Psoas muscle (tissue), 8 donors: ENCODE measurements around the gene MAP1LC3B2. TPM values are rescaled to one million over a fixed set of nuclear protein-coding genes. Genes with fewer than 3 reads are reported as not detected.
"Not testable (repeated sequence)": the region's sequence is repeated elsewhere in the genome, so short reads cannot be mapped to it uniquely, and the experiment has no call there.

Experiments
- ATAC-seq, 4 donors: fragments of 200-7000 bp; cut with Tn5 transposase; one replicate each; pipeline ENCODE4 v1.9.1; 2020; ENCODE audit warnings: moderate library complexity in 3 of 4, mild to moderate bottlenecking in 2 of 4
- DNase-seq, 2 donors: peaks; one replicate each; pipeline ENCODE4 v3.0.0-alpha.2; 2020
- H3K27ac ChIP-seq: fragments of 200-600 bp; one replicate; pipeline ENCODE4 v1.8.0; 2022
- H3K27me3 ChIP-seq, 3 donors: fragments of 200-600 bp in 1 of 3; one replicate each; pipeline versions ENCODE4 v1.6.1 to v1.8.0; 2013 to 2022; ENCODE audit warnings: low read length in 2 of 3, mild to moderate bottlenecking in 2 of 3, moderate library complexity in 1 of 3; ENCODE audit not compliant: insufficient read depth in 3 of 3
- H3K36me3 ChIP-seq, 2 donors: fragments of 200-600 bp in 1 of 2; one replicate each; pipeline versions ENCODE4 v1.6.1 to v1.8.0; 2013 to 2022; ENCODE audit warnings: low read depth in 1 of 2, mild to moderate bottlenecking in 1 of 2, moderate library complexity in 1 of 2; ENCODE audit not compliant: insufficient read depth in 1 of 2
- H3K4me1 ChIP-seq: fragments of 200-600 bp; one replicate; pipeline ENCODE4 v1.8.0; 2022
- H3K4me3 ChIP-seq: fragments of 200-600 bp; one replicate; pipeline ENCODE4 v1.8.0; 2022; ENCODE audit warnings: mild to moderate bottlenecking
- H3K9me3 ChIP-seq: fragments of 200-600 bp; one replicate; pipeline ENCODE4 v1.8.0; 2022
- WGBS, 3 donors: extraction: QIAGEN DNeasy Blood & Tissue Kit; methylation state at CpG; one replicate each; pipeline versions ENCODE4 v1.1.6 to v1.1.7; 2013; 5-methylcytosine and 5-hydroxymethylcytosine counted together
- intact Hi-C, 2 donors: fragments of 100-400 bp; cut with DNase I; formaldehyde crosslinking; loops; one replicate each; pipeline versions ENCODE4 v1.11.0 to v1.14.2; 2022
- polyA plus RNA-seq, 3 donors: library from polyadenylated mRNA; stranded (reverse); fragments of 200-250 nt; gene quantifications; one replicate each; pipeline ENCODE4 v1.2.3, GENCODE V29; 2013
- total RNA-seq, 4 donors: library from RNA; stranded (reverse); fragmentation: NEBNext Ultra II Directional in 2 of 4; extraction: Animal tissue kit (Norgen Biotek cat#: 25700) in 2 of 4; gene quantifications; one replicate each; pipeline versions ENCODE4 v1.2.1 to v1.2.4, GENCODE V29; 2021 to 2023
- TF ChIP-seq, protein P1 (sequence below): fragments of 200-600 bp; IDR thresholded peaks from one replicate; pipeline ENCODE4 v1.8.0; 2022; ENCODE audit warnings: antibody characterized with exemption
- donor health status: healthy with polysubstance abuse.
- donor health status: DM: no; HTN: no; CAD: no; lungs with moderate emphysema.
- donor health status: Bipolar disorder and iron deficiency.
- donor health status: healthy.
- donor health status: DM: yes; HTN: yes; CAD: no.
- donor health status: DM: no; HTN: no; CAD: no.
- donor health status: DM: no; HTN: no; CAD: no.
- donor health status: DM: yes; HTN: yes; CAD: no.

Gene MAP1LC3B2
- total and polyA plus RNA-seq, 7 donors: 1.4 to 9.2 (median 2.3) TPM

DNA sequence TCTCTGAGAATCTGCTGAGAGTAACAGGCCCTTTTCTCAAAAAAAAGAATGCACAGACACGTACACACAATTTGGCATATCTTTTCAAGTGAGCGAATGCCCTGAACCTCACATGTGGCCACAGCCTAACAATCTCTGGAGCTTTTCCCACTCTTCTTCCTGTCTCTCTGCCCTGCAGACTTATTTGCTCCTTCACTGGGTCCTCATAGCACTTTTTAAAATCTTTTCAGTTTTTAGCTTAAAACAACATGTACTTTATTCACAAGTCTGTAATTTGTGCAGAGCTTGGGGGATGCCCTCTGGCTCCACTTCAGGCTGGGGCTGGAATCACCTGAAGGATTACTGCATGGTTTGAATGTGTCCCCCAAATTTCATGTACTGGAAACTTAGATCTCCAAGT, 9.0 kb downstream of the MAP1LC3B2 start:
- Histone ChIP-seq H3K9me3 (no peaks in the 10 kb centered on the region), H3K4me1 (no peaks in the 10 kb centered on the region), H3K27me3 (no peaks in the 10 kb centered on the region), H3K27ac (no peak overlapping the region), H3K4me3 (no peak overlapping the region), H3K36me3 (no peaks in the 10 kb centered on the region)
- intact Hi-C loops: no loop called here
- ATAC-seq: no peak
- 73 to 76% (median 73%) methylated on average over 2 of the region's 2 CpGs for WGBS, 3 donors
- TF ChIP-seq, protein P1, sequence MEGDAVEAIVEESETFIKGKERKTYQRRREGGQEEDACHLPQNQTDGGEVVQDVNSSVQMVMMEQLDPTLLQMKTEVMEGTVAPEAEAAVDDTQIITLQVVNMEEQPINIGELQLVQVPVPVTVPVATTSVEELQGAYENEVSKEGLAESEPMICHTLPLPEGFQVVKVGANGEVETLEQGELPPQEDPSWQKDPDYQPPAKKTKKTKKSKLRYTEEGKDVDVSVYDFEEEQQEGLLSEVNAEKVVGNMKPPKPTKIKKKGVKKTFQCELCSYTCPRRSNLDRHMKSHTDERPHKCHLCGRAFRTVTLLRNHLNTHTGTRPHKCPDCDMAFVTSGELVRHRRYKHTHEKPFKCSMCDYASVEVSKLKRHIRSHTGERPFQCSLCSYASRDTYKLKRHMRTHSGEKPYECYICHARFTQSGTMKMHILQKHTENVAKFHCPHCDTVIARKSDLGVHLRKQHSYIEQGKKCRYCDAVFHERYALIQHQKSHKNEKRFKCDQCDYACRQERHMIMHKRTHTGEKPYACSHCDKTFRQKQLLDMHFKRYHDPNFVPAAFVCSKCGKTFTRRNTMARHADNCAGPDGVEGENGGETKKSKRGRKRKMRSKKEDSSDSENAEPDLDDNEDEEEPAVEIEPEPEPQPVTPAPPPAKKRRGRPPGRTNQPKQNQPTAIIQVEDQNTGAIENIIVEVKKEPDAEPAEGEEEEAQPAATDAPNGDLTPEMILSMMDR: no peak
- no peak for DNase-seq

DNA sequence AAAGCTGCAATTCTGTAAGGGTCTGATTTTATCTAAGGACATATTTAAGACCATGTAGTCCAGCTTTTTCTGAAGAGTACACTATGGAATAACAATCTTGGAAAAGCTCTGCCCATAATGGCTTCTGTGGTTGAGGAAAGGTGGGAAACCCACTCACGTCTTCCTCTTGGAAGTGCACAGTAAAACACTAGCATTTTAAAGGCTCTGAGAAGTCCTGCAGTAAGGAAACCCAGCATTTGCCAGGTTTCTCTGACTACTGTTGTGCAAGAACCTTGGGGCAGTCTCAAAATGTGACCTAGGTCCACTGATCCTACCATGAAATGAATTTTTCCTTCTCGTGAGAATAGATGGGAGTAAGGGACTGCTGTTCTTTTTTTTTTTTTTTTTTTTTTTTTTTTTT, 11.9 kb downstream of the MAP1LC3B2 start:
- no peaks in the 10 kb centered on the region for H3K9me3 ChIP-seq
- no peaks in the 10 kb centered on the region for H3K27me3 ChIP-seq
- H3K36me3 ChIP-seq: no peaks in the 10 kb centered on the region
- H3K4me1 ChIP-seq: no peaks in the 10 kb centered on the region
- TF ChIP-seq, protein P1: no peak
- no peak overlapping the region for H3K4me3 ChIP-seq
- WGBS, 3 donors: 70 to 74% (median 74%) methylated on average over 2 of the region's 2 CpGs
- intact Hi-C loops: no loop called here
- no peak for DNase-seq
- no peak for ATAC-seq
- H3K27ac ChIP-seq: no peak overlapping the region

DNA sequence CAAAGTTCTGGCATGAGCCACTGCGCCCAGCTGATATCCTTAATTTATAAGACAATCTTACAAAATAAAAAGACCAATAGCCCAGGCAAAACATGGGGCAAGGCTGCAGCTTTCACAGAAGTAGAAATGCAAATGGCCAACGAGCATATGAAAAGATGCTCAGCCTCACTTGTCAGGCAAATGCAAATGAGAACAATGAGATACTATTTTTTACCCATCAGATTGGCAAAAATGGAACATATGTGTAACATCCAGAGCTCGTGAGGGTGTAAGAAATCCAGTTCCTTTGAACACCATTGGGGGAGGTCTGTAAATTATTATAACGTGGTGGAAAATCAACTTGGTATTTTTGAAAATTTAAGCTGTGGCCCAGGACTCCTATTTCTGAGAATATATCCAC, 14.6 kb downstream of the MAP1LC3B2 start:
- no peak overlapping the region for H3K27ac ChIP-seq
- H3K9me3 ChIP-seq: no peaks in the 10 kb centered on the region
- WGBS, 3 donors: 80 to 89% (median 82%) methylated on average over 4 of the region's 4 CpGs
- no peaks in the 10 kb centered on the region for H3K4me1 ChIP-seq
- DNase-seq (no peak), ATAC-seq (no peak)
- H3K36me3 ChIP-seq: no peaks in the 10 kb centered on the region
- H3K4me3 ChIP-seq: no peak overlapping the region
- TF ChIP-seq, protein P1: no peak
- H3K27me3 ChIP-seq: no peaks in the 10 kb centered on the region
- intact Hi-C loops: no loop called here

DNA sequence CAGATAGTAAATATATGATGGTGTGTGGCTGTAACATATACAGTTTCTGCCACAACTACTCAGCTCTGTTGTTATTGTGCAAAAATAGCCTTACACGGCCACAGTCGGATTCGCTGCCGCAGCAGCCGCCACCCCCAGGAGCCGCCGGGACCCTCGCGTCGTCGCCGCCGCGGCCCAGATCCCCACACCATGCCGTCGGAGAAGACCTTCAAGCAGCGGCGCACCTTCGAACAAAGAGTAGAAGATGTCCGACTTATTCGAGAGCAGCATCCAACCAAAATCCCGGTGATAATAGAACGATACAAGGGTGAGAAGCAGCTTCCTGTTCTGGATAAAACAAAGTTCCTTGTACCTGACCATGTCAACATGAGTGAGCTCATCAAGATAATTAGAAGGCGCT, 16.6 kb downstream of the MAP1LC3B2 start:
- H3K4me3 ChIP-seq, H3K36me3 ChIP-seq, DNase-seq, H3K27ac ChIP-seq, H3K27me3 ChIP-seq, H3K4me1 ChIP-seq, H3K9me3 ChIP-seq, ATAC-seq, intact Hi-C loops: not testable (repeated sequence)
- 91 to 93% (median 93%) methylated on average over 24 of the region's 24 CpGs for WGBS, 3 donors

DNA sequence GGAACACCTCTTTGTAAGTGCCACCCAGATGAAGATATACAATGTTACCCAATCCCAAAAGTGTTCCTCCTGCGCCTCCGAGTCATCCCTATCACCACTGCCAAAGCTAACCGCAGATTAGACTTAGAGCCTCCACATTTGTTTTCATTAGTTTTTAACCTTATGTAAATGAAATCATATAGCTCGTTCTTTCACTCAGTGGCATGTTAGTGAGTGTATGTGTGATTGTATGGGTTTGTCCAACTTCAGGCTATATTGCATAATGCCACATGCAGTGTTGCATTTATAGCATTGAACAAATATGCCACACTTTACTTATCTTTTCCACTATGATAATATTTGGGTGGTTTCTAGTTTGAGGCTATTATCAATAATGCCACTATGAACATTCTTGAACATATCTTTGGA, 18.0 kb downstream of the MAP1LC3B2 start:
- ATAC-seq (no peak), DNase-seq (no peak)
- 94 to 98% (median 98%) methylated on average over 4 of the region's 4 CpGs for WGBS, 3 donors
- Histone ChIP-seq H3K4me1 (no peaks in the 10 kb centered on the region), H3K36me3 (no peaks in the 10 kb centered on the region), H3K27me3 (no peaks in the 10 kb centered on the region), H3K9me3 (no peaks in the 10 kb centered on the region), H3K27ac (no peak overlapping the region), H3K4me3 (no peak overlapping the region)
- intact Hi-C loops: no loop called here
- TF ChIP-seq, protein P1: no peak
